Measurements from ENCODE around the gene IMPACT. TPM values are rescaled to one million over a fixed set of nuclear protein-coding genes. Genes with fewer than 3 reads are reported as not detected.

The IMPACT gene
- total RNA-seq (2022) (88.3 and 97.2 TPM in 2 replicates), Bru-seq, nascent RNA (percentile 88 among the genes with signal in this experiment), BruChase-seq, experiment 1, labeled RNA remaining after a 6-hour chase (percentile 88 among the genes with signal in this experiment), BruChase-seq, experiment 2, labeled RNA remaining after a 2-hour chase (percentile 85 among the genes with signal in this experiment)
- long read RNA-seq, transcript IMPACT-201 (11 exons, 3,792 nt), result major isoform, 97 of 128 reads
- long read RNA-seq, transcript IMPACT-207 (12 exons, 3,203 nt), result minor isoform, 8 of 128 reads
- long read RNA-seq, partial matches to known transcripts, result 5 of 128 reads
- long read RNA-seq, other reads (novel, unspliced or antisense), result 16 of 128 reads

- intact Hi-C loops (cut with micrococcal nuclease), result loop anchor here (2.0 to 5.0 kb wide), 2 partner anchors 28 to 69 kb away; no protein-coding TSS in a partner anchor
- no TSS peak for BruUV-seq (replicated peaks)
- no peaks in the 10 kb centered on the region for H3K9me3 Mint-ChIP-seq (ENCODE audit: unreplicated experiment)
- peak within 1 kb of the TSS; percentile 92 for H3K4me3 Mint-ChIP-seq (ENCODE audit: unreplicated experiment)
- no peaks in the 10 kb centered on the region for H3K27me3 Mint-ChIP-seq (ENCODE audit: insufficient read depth, unreplicated experiment)
- peaks cover 25% of the 10 kb centered on the region for H3K36me3 Mint-ChIP-seq (ENCODE audit: insufficient read depth, unreplicated experiment)
- peak within 1 kb of the TSS; percentile 94 for H3K27ac Mint-ChIP-seq (ENCODE audit: low read depth, unreplicated experiment)
- peak; percentile 82 for DNase-seq (ENCODE audit: unreplicated experiment)
- TF ChIP-seq CTCF (IDR thresholded peaks at IDR 0.05; ENCODE audit: unreplicated experiment), result no peak
- peaks cover 6% of the 10 kb centered on the region for H3K4me1 Mint-ChIP-seq (ENCODE audit: insufficient read depth, unreplicated experiment)
- ChIA-PET CTCF (interaction anchor here (0.6 to 1.5 kb wide), 9 partner anchors 9 to 307 kb away, joined by 3 to 5 read pairs (median 3); no protein-coding TSS in a partner anchor), POLR2A (interaction anchor here (0.6 to 3.4 kb wide), 11 partner anchors 10 to 155 kb away, joined by 3 to 103 read pairs (median 4); partner anchors contain the start of gene OSBPL1A)
Measured at GRCh38 chr18:24426398-24427294, at the start of gene IMPACT. TSS of gene IMPACT (plus strand) at chr18:24426670. CDS start at chr18:24426757, 87 bp downstream.

GRCh38 chr18:24378598-24378997 lies 47.9 kb upstream of the IMPACT start:
- intact Hi-C loops (cut with micrococcal nuclease), result no loop called here
- H3K27ac Mint-ChIP-seq (ENCODE audit: low read depth, unreplicated experiment), result no peak overlapping the region
- ChIA-PET POLR2A (no interaction called here), CTCF (interaction anchor here (5.5 kb wide), 1 partner anchor 20 kb away, joined by 29 read pairs; no protein-coding TSS in a partner anchor)
- no peak overlapping the region for H3K4me3 Mint-ChIP-seq (ENCODE audit: unreplicated experiment)
- peaks cover 24% of the 10 kb centered on the region for H3K36me3 Mint-ChIP-seq (ENCODE audit: insufficient read depth, unreplicated experiment)
- no peak for DNase-seq (ENCODE audit: unreplicated experiment)
- no peak for TF ChIP-seq CTCF (IDR thresholded peaks at IDR 0.05; ENCODE audit: unreplicated experiment)
- H3K9me3 Mint-ChIP-seq (ENCODE audit: unreplicated experiment), result no peaks in the 10 kb centered on the region
- H3K4me1 Mint-ChIP-seq (ENCODE audit: insufficient read depth, unreplicated experiment), result peaks cover 2% of the 10 kb centered on the region
- no TSS peak for BruUV-seq (replicated peaks)
- H3K27me3 Mint-ChIP-seq (ENCODE audit: insufficient read depth, unreplicated experiment), result no peaks in the 10 kb centered on the region

- ChIA-PET POLR2A (interaction anchor here (1.9 kb wide), 1 partner anchor 17 kb away, joined by 8 read pairs; the partner anchor contains the start of gene OSBPL1A), CTCF (interaction anchor here (0.8 to 3.7 kb wide), 4 partner anchors 16 to 53 kb away, joined by 3 to 31 read pairs (median 4); partner anchors contain the start of gene OSBPL1A)
- H3K4me3 Mint-ChIP-seq (ENCODE audit: unreplicated experiment), result no peak overlapping the region
- no peak for TF ChIP-seq CTCF (IDR thresholded peaks at IDR 0.05; ENCODE audit: unreplicated experiment)
- peaks cover 14% of the 10 kb centered on the region for H3K36me3 Mint-ChIP-seq (ENCODE audit: insufficient read depth, unreplicated experiment)
- intact Hi-C loops (cut with micrococcal nuclease), result no loop called here
- H3K27ac Mint-ChIP-seq (ENCODE audit: low read depth, unreplicated experiment), result no peak overlapping the region
- DNase-seq (ENCODE audit: unreplicated experiment), result no peak
- peaks cover 6% of the 10 kb centered on the region for H3K4me1 Mint-ChIP-seq (ENCODE audit: insufficient read depth, unreplicated experiment)
- no TSS peak for BruUV-seq (replicated peaks)
- no peaks in the 10 kb centered on the region for H3K27me3 Mint-ChIP-seq (ENCODE audit: insufficient read depth, unreplicated experiment)
- H3K9me3 Mint-ChIP-seq (ENCODE audit: unreplicated experiment), result no peaks in the 10 kb centered on the region
Measured at GRCh38 chr18:24380163-24380747, 46.2 kb upstream of the IMPACT start.
